Mesenchymal stem cell (in vitro differentiated cells and primary cell): ENCODE results near the gene NCOA1. TPM values are rescaled to one million over a fixed set of nuclear protein-coding genes. Genes with fewer than 3 reads are reported as not detected.

Source experiments
- DNase-seq: peaks from one replicate; pipeline ENCODE4 v3.0.0-alpha.2; 2013
- H2AFZ ChIP-seq: one replicate; pipeline ENCODE4 v1.6.1; 2013; ENCODE audit warnings: low read depth, mild to moderate bottlenecking, control low read depth, inconsistent platforms, low read length, moderate library complexity
- H2AK5ac ChIP-seq: 2 replicates; pipeline ENCODE4 v1.6.1; 2013; ENCODE audit warnings: low read length, moderate library complexity, mild to moderate bottlenecking, inconsistent platforms; ENCODE audit not compliant: severe bottlenecking
- H2BK120ac ChIP-seq: one replicate; pipeline ENCODE4 v1.6.1; 2013; ENCODE audit warnings: low read depth, mild to moderate bottlenecking, inconsistent platforms, low read length, moderate library complexity
- H2BK12ac ChIP-seq, 2 experiments: one replicate each; pipeline ENCODE4 v1.6.1; 2013; ENCODE audit warnings: inconsistent platforms in 2 of 2, low read length in 2 of 2, mild to moderate bottlenecking in 2 of 2, moderate library complexity in 2 of 2, control low read depth in 1 of 2
- H2BK15ac ChIP-seq: one replicate; pipeline ENCODE4 v1.6.1; 2013; ENCODE audit warnings: mild to moderate bottlenecking, low read depth, inconsistent platforms; ENCODE audit not compliant: poor library complexity, severe bottlenecking
- H2BK5ac ChIP-seq: 2 replicates; pipeline ENCODE4 v1.6.1; 2013; ENCODE audit warnings: low read depth, mild to moderate bottlenecking, low read length, control low read depth, inconsistent platforms; ENCODE audit not compliant: poor library complexity, severe bottlenecking
- H3K14ac ChIP-seq, 2 experiments: one replicate each; pipeline ENCODE4 v1.6.1; 2013; ENCODE audit warnings: inconsistent platforms in 2 of 2, low read length in 2 of 2, control low read depth in 1 of 2, mild to moderate bottlenecking in 1 of 2, moderate library complexity in 1 of 2
- H3K18ac ChIP-seq, 2 experiments: one replicate each; pipeline ENCODE4 v1.6.1; 2013; ENCODE audit warnings: inconsistent platforms in 2 of 2, low read length in 2 of 2, control low read depth in 1 of 2, low read depth in 1 of 2, mild to moderate bottlenecking in 1 of 2
- H3K23ac ChIP-seq, 2 experiments: one replicate each; pipeline ENCODE4 v1.6.1; 2013; ENCODE audit warnings: inconsistent platforms in 2 of 2, low read length in 2 of 2, mild to moderate bottlenecking in 2 of 2, moderate library complexity in 2 of 2, control low read depth in 1 of 2
- H3K27ac ChIP-seq: 2 replicates; pipeline ENCODE4 v1.5.1; 2013; ENCODE audit warnings: mild to moderate bottlenecking, moderate library complexity, low read length, control low read depth, inconsistent platforms; ENCODE audit not compliant: poor library complexity, severe bottlenecking
- H3K27me3 ChIP-seq, 2 experiments: 2 replicates each; pipeline versions ENCODE4 v1.6.1 to v1.7.0; 2013; ENCODE audit warnings: low read length in 2 of 2, mild to moderate bottlenecking in 2 of 2, moderate library complexity in 2 of 2, control low read depth in 1 of 2, inconsistent platforms in 1 of 2; ENCODE audit not compliant: control insufficient read depth in 1 of 2, insufficient read depth in 1 of 2
- H3K36me3 ChIP-seq, 2 experiments: 2 replicates each; pipeline versions ENCODE4 v1.6.1 to v1.7.0; 2013; ENCODE audit warnings: low read length in 2 of 2, control low read depth in 1 of 2, inconsistent platforms in 1 of 2, low read depth in 1 of 2, mild to moderate bottlenecking in 1 of 2; ENCODE audit not compliant: insufficient read depth in 2 of 2, control insufficient read depth in 1 of 2
- H3K4ac ChIP-seq, 2 experiments: one replicate each; pipeline ENCODE4 v1.6.1; 2013; ENCODE audit warnings: inconsistent platforms in 2 of 2, low read length in 2 of 2, mild to moderate bottlenecking in 2 of 2, moderate library complexity in 2 of 2, control low read depth in 1 of 2, low read depth in 1 of 2
- H3K4me1 ChIP-seq: 2 replicates; pipeline ENCODE4 v1.6.1; 2013; ENCODE audit warnings: low read depth, low read length, control low read depth; ENCODE audit not compliant: control insufficient read depth, insufficient read depth
- H3K4me2 ChIP-seq: 2 replicates; pipeline ENCODE4 v1.6.1; 2013; ENCODE audit warnings: low read length, mild to moderate bottlenecking, inconsistent platforms; ENCODE audit not compliant: poor library complexity, severe bottlenecking
- H3K4me3 ChIP-seq, 2 experiments: 2 replicates each; pipeline versions ENCODE4 v1.5.1 to v1.7.0; 2013; ENCODE audit warnings: low read length in 2 of 2, mild to moderate bottlenecking in 2 of 2, control low read depth in 1 of 2, low read depth in 1 of 2; ENCODE audit not compliant: insufficient read depth in 1 of 2
- H3K79me1 ChIP-seq: replicated peaks from 2 replicates; pipeline ENCODE4 v1.6.1; 2013; ENCODE audit warnings: mild to moderate bottlenecking, control low read depth, low read length, inconsistent platforms; ENCODE audit not compliant: poor library complexity, severe bottlenecking
- H3K9ac ChIP-seq: 2 replicates; pipeline ENCODE4 v1.7.0; 2013; ENCODE audit warnings: mild to moderate bottlenecking, low read length, moderate library complexity
- H3K9me3 ChIP-seq: 2 replicates; pipeline ENCODE4 v1.7.0; 2013; ENCODE audit warnings: mild to moderate bottlenecking, low read length; ENCODE audit not compliant: control insufficient read depth
- H4K8ac ChIP-seq: one replicate; pipeline ENCODE4 v1.6.1; 2013; ENCODE audit warnings: inconsistent platforms, mild to moderate bottlenecking, low read length, moderate library complexity
- H4K91ac ChIP-seq: one replicate; pipeline ENCODE4 v1.6.1; 2013; ENCODE audit warnings: mild to moderate bottlenecking, low read length, inconsistent platforms
- WGBS: methylation state at CpG from one replicate; pipeline ENCODE4 v1.1.7; 2013; ENCODE audit warnings: mixed read lengths; 5-methylcytosine and 5-hydroxymethylcytosine counted together
- polyA plus RNA-seq, 2 experiments: library from polyadenylated mRNA; stranded (reverse); fragments of 200-250 nt; gene quantifications; one replicate each; pipeline ENCODE4 v1.2.3, GENCODE V29; 2013

The NCOA1 gene
- polyA plus RNA-seq (2013, experiment 1 of 2) = 15.8 TPM
- polyA plus RNA-seq (2013, experiment 2 of 2) = 15.6 TPM

- peak within 1 kb of the TSS; percentile 83 for H2BK15ac ChIP-seq
- H2BK5ac ChIP-seq = no peak within 1 kb of the TSS
- H4K91ac ChIP-seq = peak within 1 kb of the TSS; percentile 87
- H3K14ac ChIP-seq = peak within 1 kb of the TSS; percentile 57 to 72
- H3K27me3 ChIP-seq = no peaks in the 10 kb centered on the region
- peak within 1 kb of the TSS; percentile 72 for H4K8ac ChIP-seq
- peak within 1 kb of the TSS; percentile 95 for H3K4me2 ChIP-seq
- H3K9ac ChIP-seq = peak within 1 kb of the TSS; percentile 92
- H3K27ac ChIP-seq = peak within 1 kb of the TSS; percentile 85
- peak within 1 kb of the TSS; percentile 59 to 66 for H2BK12ac ChIP-seq
- H3K4me1 ChIP-seq = peaks cover 8% of the 10 kb centered on the region
- H3K4ac ChIP-seq = peak within 1 kb of the TSS; percentile 64 to 88
- DNase-seq = peak; percentile 91
- peak within 1 kb of the TSS; percentile 86 to 97 for H3K18ac ChIP-seq
- H3K36me3 ChIP-seq = no peaks in the 10 kb centered on the region
- peak within 1 kb of the TSS in 1 of 2 experiments; percentile 50 for H3K23ac ChIP-seq
- H2AFZ ChIP-seq = peak within 1 kb of the TSS; percentile 73
- peaks cover 18% of the 10 kb centered on the region for H3K79me1 ChIP-seq
- peak within 1 kb of the TSS; percentile 98 for H2BK120ac ChIP-seq
- peak within 1 kb of the TSS; percentile 74 to 85 for H3K4me3 ChIP-seq
- no peak within 1 kb of the TSS for H2AK5ac ChIP-seq
- H3K9me3 ChIP-seq = no peaks in the 10 kb centered on the region
- under 1% methylated on average over 57 of the region's 113 CpGs for WGBS
Measured at GRCh38 chr2:24490690-24491541, at the start of gene NCOA1. Gene NCOA1, plus strand, starts transcription at chr2:24491254. Its CDS starts 167,424 bp downstream, at chr2:24658678.

DNA sequence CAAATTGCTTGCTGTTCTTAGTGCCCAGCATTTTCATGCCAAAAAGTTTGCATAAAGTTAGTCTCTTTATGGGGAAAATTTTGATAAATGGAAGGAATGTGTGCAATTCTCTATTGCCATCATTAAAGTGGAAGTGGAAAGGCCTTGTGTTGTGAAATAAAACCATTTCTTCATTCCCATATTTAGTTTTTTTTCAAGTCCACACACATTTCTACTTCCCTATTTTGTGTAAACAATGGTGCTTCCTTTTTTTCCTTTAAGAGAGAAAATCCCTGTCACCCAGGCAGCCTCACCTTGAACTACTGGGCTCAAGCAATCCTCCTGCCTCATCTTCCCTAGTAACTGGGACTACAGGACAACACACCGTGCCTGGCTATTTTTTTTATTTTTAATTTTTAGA lies 42.3 kb upstream of the NCOA1 start:
- Histone ChIP-seq H3K4ac (no peak overlapping the region), H3K27ac (no peak overlapping the region), H4K8ac (no peak overlapping the region), H3K9me3 (peaks cover 25% of the 10 kb centered on the region), H2AK5ac (no peak overlapping the region), H3K4me1 (no peaks in the 10 kb centered on the region), H3K9ac (no peak overlapping the region), H3K23ac (no peak overlapping the region), H3K27me3 (no peaks in the 10 kb centered on the region), H4K91ac (no peak overlapping the region), H3K18ac (no peak overlapping the region), H3K36me3 (no peaks in the 10 kb centered on the region), H2AFZ (no peak overlapping the region), H2BK120ac (no peak overlapping the region), H3K14ac (no peak overlapping the region), H3K4me3 (peak overlapping the region in 1 of 2 experiments; percentile 40), H3K79me1 (no peaks in the 10 kb centered on the region), H2BK15ac (no peak overlapping the region), H2BK5ac (no peak overlapping the region), H3K4me2 (no peak overlapping the region), H2BK12ac (no peak overlapping the region)
- WGBS = 88% methylated on average over 1 of the region's 1 CpG
- DNase-seq = no peak

- Histone ChIP-seq H3K4me3 (no peak overlapping the region), H2BK15ac (no peak overlapping the region), H2AFZ (no peak overlapping the region), H3K18ac (no peak overlapping the region), H3K36me3 (no peaks in the 10 kb centered on the region), H2BK5ac (no peak overlapping the region), H3K4me2 (no peak overlapping the region), H3K27me3 (no peaks in the 10 kb centered on the region), H2BK12ac (no peak overlapping the region), H4K91ac (no peak overlapping the region), H3K23ac (no peak overlapping the region), H3K4me1 (no peaks in the 10 kb centered on the region), H3K9me3 (peaks cover 25% of the 10 kb centered on the region), H3K79me1 (no peaks in the 10 kb centered on the region), H3K27ac (no peak overlapping the region), H2BK120ac (no peak overlapping the region), H3K9ac (no peak overlapping the region), H4K8ac (no peak overlapping the region), H3K4ac (no peak overlapping the region), H3K14ac (no peak overlapping the region), H2AK5ac (no peak overlapping the region)
- DNase-seq = no peak
- no CpG with 5 or more reads among the region's 1 CpG for WGBS
Measured at GRCh38 chr2:24449344-24449743, 41.7 kb upstream of the NCOA1 start.

GRCh38 chr2:24451805-24452501 lies 39.1 kb upstream of the NCOA1 start:
- no peak overlapping the region for H2AK5ac ChIP-seq
- peaks cover 25% of the 10 kb centered on the region for H3K9me3 ChIP-seq
- no peak overlapping the region for H3K4ac ChIP-seq
- WGBS = 82% methylated on average over 7 of the region's 7 CpGs
- H2BK120ac ChIP-seq = no peak overlapping the region
- no peak overlapping the region for H2BK12ac ChIP-seq
- H2BK15ac ChIP-seq = no peak overlapping the region
- no peak overlapping the region for H3K14ac ChIP-seq
- no peak overlapping the region for H3K23ac ChIP-seq
- H3K4me1 ChIP-seq = peaks cover 2% of the 10 kb centered on the region
- H4K91ac ChIP-seq = no peak overlapping the region
- no peak overlapping the region for H3K18ac ChIP-seq
- H3K36me3 ChIP-seq = no peaks in the 10 kb centered on the region
- no peak overlapping the region for H3K27ac ChIP-seq
- no peak overlapping the region for H2BK5ac ChIP-seq
- H3K27me3 ChIP-seq = no peaks in the 10 kb centered on the region
- no peak overlapping the region for H4K8ac ChIP-seq
- DNase-seq = no peak
- H3K9ac ChIP-seq = peak overlapping the region; percentile 63
- H3K4me2 ChIP-seq = no peak overlapping the region
- H3K4me3 ChIP-seq = peak overlapping the region in 1 of 2 experiments; percentile 68
- no peak overlapping the region for H2AFZ ChIP-seq
- H3K79me1 ChIP-seq = no peaks in the 10 kb centered on the region
